Neural cell (in vitro differentiated cells): ENCODE results near the gene MS4A12.
"Not testable (repeated sequence)": the region's sequence is repeated elsewhere in the genome, so short reads cannot be mapped to it uniquely, and the experiment has no call there.

Source experiments
- CTCF ChIP-seq: fragments of 450-650 bp; IDR thresholded peaks from 2 replicates; pipeline ENCODE4 v1.5.1; 2014; ENCODE audit warnings: antibody characterized with exemption, mild to moderate bottlenecking, moderate library complexity; ENCODE audit not compliant: poor library complexity, severe bottlenecking
- EP300 ChIP-seq: fragments of 450-650 bp; conservative IDR thresholded peaks from 2 replicates; pipeline ENCODE4 v1.6.1; 2014; ENCODE audit warnings: antibody characterized with exemption, mild to moderate bottlenecking, moderate library complexity; ENCODE audit not compliant: poor library complexity, severe bottlenecking
- EZH2 ChIP-seq: fragments of 200-600, 300-800 bp; shearing (Covaris generic), sonication (generic); IDR thresholded peaks from 2 replicates; pipeline ENCODE4 v1.6.1; 2014; ENCODE audit warnings: antibody characterized with exemption, low read length, borderline replicate concordance, mild to moderate bottlenecking; ENCODE audit not compliant: insufficient read depth, poor library complexity, severe bottlenecking
- POLR2AphosphoS5 ChIP-seq: IDR thresholded peaks from 2 replicates; pipeline ENCODE4 v1.6.1; 2012
- TAF1 ChIP-seq: IDR thresholded peaks from 2 replicates; pipeline ENCODE4 v1.6.1; 2012; ENCODE audit warnings: low read depth

- not testable (repeated sequence) for TF ChIP-seq EP300, POLR2AphosphoS5, EZH2, CTCF, TAF1
Observed at GRCh38 chr11:60510209-60510608, 17.6 kb downstream of the MS4A12 start.
